ENCODE results near the gene NOX3.

Gene NOX3

DNA sequence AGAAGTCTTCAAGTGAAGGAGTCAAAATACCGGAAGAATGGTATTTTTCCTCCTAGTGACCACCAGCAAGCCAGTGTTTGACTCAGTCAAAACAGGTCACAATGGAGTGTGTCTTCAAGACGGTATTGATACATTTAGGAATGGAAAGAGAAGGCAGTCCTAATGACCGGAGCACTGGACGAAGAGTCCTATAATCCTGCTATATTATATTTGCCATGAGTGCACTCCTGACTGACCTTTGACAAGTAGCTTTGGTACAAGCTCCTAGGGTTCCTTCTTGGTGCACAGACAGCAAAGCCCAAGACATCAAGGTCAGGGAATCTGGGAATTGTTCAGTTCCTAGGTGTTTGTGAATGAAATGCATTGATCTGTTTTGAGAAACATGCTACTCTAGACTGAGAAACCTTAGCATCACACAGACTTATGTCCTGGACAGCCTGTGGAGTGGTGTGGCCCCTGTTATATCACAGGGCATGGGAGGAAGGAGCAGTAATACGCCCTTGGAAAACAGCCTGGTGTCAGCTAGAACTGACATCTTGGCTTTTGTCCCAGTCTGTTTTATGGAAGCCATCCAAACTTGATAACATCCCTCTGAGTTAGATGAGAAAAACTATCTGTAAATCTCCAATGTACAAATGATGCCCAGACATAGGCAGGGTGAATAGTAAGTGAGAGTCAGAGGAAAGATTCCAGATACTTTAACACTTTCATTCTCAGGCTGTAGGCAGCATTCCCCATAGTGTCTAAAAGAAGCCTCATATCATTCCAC, 18.5 kb downstream of the NOX3 start:
- ATAC-seq (ENCODE audit: low read depth), result no peak
- DNase-seq (ENCODE audit: low spot score), result no peak
- Histone ChIP-seq H3K27ac (ENCODE audit: poor library complexity, severe bottlenecking) (no peak overlapping the region), H3K4me1 (ENCODE audit: insufficient read depth, poor library complexity, severe bottlenecking) (no peaks in the 10 kb centered on the region), H3K9me3 (ENCODE audit: severe bottlenecking) (no peaks in the 10 kb centered on the region), H3K4me3 (ENCODE audit: severe bottlenecking) (no peak overlapping the region), H3K36me3 (ENCODE audit: low read depth) (no peaks in the 10 kb centered on the region), H3K27me3 (ENCODE audit: insufficient read depth, poor library complexity, severe bottlenecking) (no peaks in the 10 kb centered on the region)
- TF ChIP-seq, protein P1, sequence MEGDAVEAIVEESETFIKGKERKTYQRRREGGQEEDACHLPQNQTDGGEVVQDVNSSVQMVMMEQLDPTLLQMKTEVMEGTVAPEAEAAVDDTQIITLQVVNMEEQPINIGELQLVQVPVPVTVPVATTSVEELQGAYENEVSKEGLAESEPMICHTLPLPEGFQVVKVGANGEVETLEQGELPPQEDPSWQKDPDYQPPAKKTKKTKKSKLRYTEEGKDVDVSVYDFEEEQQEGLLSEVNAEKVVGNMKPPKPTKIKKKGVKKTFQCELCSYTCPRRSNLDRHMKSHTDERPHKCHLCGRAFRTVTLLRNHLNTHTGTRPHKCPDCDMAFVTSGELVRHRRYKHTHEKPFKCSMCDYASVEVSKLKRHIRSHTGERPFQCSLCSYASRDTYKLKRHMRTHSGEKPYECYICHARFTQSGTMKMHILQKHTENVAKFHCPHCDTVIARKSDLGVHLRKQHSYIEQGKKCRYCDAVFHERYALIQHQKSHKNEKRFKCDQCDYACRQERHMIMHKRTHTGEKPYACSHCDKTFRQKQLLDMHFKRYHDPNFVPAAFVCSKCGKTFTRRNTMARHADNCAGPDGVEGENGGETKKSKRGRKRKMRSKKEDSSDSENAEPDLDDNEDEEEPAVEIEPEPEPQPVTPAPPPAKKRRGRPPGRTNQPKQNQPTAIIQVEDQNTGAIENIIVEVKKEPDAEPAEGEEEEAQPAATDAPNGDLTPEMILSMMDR (IDR thresholded peaks at IDR 0.05; ENCODE audit: poor library complexity, severe bottlenecking), result no peak

GRCh38 chr6:155434829-155435423, 20.7 kb downstream of the NOX3 start:
- Histone ChIP-seq H3K9me3 (ENCODE audit: severe bottlenecking) (no peaks in the 10 kb centered on the region), H3K4me1 (ENCODE audit: insufficient read depth, poor library complexity, severe bottlenecking) (no peaks in the 10 kb centered on the region), H3K27ac (ENCODE audit: poor library complexity, severe bottlenecking) (no peak overlapping the region), H3K4me3 (ENCODE audit: severe bottlenecking) (no peak overlapping the region), H3K36me3 (ENCODE audit: low read depth) (no peaks in the 10 kb centered on the region), H3K27me3 (ENCODE audit: insufficient read depth, poor library complexity, severe bottlenecking) (no peaks in the 10 kb centered on the region)
- no peak for DNase-seq (ENCODE audit: low spot score)
- no peak for ATAC-seq (ENCODE audit: low read depth)
- TF ChIP-seq, protein P1 (IDR thresholded peaks at IDR 0.05; ENCODE audit: poor library complexity, severe bottlenecking), result no peak

DNA sequence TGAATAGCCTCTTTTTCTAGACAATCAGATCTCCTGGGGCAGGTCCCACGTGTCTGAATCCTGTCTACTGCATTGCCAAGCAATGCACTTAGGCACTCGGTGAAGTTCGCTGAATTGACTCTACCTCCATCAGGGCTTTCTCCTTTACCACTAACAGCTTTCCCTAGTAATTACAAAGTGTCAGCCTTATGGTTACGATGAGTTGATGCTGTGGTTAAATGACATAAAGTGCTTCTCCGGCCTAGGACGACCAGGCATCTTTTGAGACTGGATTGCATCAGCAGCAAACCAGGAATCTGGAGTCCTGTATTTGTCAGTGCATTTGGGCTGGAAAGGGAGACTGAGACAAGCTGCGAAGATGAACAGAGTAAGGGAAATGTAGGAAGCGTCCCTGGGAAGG, 21.5 kb downstream of the NOX3 start:
- TF ChIP-seq, protein P1 (IDR thresholded peaks at IDR 0.05; ENCODE audit: poor library complexity, severe bottlenecking), result no peak
- Histone ChIP-seq H3K27ac (ENCODE audit: poor library complexity, severe bottlenecking) (no peak overlapping the region), H3K4me3 (ENCODE audit: severe bottlenecking) (no peak overlapping the region), H3K4me1 (ENCODE audit: insufficient read depth, poor library complexity, severe bottlenecking) (no peaks in the 10 kb centered on the region), H3K27me3 (ENCODE audit: insufficient read depth, poor library complexity, severe bottlenecking) (no peaks in the 10 kb centered on the region), H3K36me3 (ENCODE audit: low read depth) (no peaks in the 10 kb centered on the region), H3K9me3 (ENCODE audit: severe bottlenecking) (no peaks in the 10 kb centered on the region)
- ATAC-seq (ENCODE audit: low read depth) (no peak), DNase-seq (ENCODE audit: low spot score) (no peak)

GRCh38 chr6:155432293-155432692, 23.3 kb downstream of the NOX3 start:
- Histone ChIP-seq H3K27me3 (ENCODE audit: insufficient read depth, poor library complexity, severe bottlenecking) (no peaks in the 10 kb centered on the region), H3K9me3 (ENCODE audit: severe bottlenecking) (no peaks in the 10 kb centered on the region), H3K4me1 (ENCODE audit: insufficient read depth, poor library complexity, severe bottlenecking) (no peaks in the 10 kb centered on the region), H3K4me3 (ENCODE audit: severe bottlenecking) (no peak overlapping the region), H3K36me3 (ENCODE audit: low read depth) (no peaks in the 10 kb centered on the region), H3K27ac (ENCODE audit: poor library complexity, severe bottlenecking) (no peak overlapping the region)
- TF ChIP-seq, protein P1 (IDR thresholded peaks at IDR 0.05; ENCODE audit: poor library complexity, severe bottlenecking), result no peak
- ATAC-seq (ENCODE audit: low read depth), result no peak
- DNase-seq (ENCODE audit: low spot score), result no peak
